ENCODE results near the gene LMX1B.
A peak's percentile ranks its signal among the peaks of the same experiment; 100 is the strongest.

LMX1B gene

DNA sequence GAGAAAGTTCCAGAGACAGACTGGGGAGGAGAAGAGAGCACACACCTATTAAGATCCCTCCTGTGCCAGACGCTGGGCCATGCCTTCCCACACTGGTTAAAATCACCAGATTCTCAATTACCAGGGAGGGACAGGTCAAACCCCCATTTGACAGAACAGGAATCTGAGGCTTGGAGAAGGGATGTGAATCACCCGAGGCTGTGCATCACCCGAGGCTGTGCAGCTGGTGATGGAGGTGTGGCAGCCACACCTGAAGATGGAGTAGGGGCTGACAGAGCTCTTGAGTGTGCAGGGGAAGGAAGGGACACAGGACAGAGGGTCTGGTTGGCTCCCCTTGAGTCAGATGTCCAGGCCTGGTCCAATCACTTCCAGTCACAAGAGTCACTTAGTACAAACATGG is 70.6 kb downstream of the LMX1B start:
- TF ChIP-seq, protein P1, sequence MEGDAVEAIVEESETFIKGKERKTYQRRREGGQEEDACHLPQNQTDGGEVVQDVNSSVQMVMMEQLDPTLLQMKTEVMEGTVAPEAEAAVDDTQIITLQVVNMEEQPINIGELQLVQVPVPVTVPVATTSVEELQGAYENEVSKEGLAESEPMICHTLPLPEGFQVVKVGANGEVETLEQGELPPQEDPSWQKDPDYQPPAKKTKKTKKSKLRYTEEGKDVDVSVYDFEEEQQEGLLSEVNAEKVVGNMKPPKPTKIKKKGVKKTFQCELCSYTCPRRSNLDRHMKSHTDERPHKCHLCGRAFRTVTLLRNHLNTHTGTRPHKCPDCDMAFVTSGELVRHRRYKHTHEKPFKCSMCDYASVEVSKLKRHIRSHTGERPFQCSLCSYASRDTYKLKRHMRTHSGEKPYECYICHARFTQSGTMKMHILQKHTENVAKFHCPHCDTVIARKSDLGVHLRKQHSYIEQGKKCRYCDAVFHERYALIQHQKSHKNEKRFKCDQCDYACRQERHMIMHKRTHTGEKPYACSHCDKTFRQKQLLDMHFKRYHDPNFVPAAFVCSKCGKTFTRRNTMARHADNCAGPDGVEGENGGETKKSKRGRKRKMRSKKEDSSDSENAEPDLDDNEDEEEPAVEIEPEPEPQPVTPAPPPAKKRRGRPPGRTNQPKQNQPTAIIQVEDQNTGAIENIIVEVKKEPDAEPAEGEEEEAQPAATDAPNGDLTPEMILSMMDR (IDR thresholded peaks at IDR 0.05; ENCODE audit: borderline replicate concordance, insufficient read depth, low read depth, low read length), result no peak
- no peak overlapping the region for H3K4me3 ChIP-seq (ENCODE audit: low read depth, low read length)

DNA sequence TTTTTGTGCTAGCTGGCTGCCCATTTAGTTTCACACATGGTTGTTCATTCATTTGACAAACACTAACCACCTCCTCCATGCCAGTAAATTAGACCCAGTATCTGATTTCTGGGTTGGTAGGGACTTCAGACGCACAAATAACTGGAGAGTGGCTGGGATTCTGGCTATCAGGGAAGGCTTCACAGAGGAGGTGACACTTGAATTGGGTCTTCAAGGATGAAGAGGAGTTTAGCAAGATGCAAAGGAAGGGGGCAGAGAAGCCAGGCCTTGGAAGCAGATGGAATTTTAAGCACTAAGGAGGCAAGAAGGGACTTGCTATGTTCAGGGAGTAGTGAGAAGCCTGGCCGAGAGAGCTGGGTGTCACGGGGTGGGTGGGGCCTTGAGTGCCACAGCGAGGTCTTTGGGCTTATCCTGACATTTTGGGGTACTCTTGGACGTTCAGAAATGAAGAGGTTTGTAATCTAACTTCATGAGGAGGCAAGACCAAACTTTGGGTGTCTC is 71.3 kb downstream of the LMX1B start:
- TF ChIP-seq, protein P1 (IDR thresholded peaks at IDR 0.05; ENCODE audit: borderline replicate concordance, insufficient read depth, low read depth, low read length), result no peak
- no peak overlapping the region for H3K4me3 ChIP-seq (ENCODE audit: low read depth, low read length)

GRCh38 chr9:126687930-126688461 is 74.3 kb downstream of the LMX1B start:
- TF ChIP-seq, protein P1 (IDR thresholded peaks at IDR 0.05; ENCODE audit: borderline replicate concordance, insufficient read depth, low read depth, low read length), result no peak
- H3K4me3 ChIP-seq (ENCODE audit: low read depth, low read length), result no peak overlapping the region

DNA sequence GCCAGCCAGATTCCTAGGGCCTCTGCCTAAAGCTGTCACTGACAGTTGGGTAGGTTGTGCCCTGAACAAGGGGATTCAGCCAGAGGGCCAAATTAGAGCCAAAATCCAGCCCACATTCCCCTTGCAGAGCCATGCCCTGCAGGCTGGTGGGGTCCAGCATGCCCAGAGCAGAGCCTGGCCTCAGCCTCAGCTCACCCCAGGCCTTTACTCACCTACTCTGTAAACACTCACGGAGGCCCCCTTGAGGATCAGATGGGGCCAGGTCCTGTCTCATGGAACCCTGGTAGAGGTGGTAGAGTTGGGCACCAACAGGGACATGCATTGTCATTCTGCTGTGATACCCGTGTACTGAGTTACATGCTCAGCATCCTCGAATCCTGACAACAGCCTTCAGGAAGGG is 74.9 kb downstream of the LMX1B start:
- TF ChIP-seq, protein P1 (IDR thresholded peaks at IDR 0.05; ENCODE audit: borderline replicate concordance, insufficient read depth, low read depth, low read length), result no peak
- no peak overlapping the region for H3K4me3 ChIP-seq (ENCODE audit: low read depth, low read length)

DNA sequence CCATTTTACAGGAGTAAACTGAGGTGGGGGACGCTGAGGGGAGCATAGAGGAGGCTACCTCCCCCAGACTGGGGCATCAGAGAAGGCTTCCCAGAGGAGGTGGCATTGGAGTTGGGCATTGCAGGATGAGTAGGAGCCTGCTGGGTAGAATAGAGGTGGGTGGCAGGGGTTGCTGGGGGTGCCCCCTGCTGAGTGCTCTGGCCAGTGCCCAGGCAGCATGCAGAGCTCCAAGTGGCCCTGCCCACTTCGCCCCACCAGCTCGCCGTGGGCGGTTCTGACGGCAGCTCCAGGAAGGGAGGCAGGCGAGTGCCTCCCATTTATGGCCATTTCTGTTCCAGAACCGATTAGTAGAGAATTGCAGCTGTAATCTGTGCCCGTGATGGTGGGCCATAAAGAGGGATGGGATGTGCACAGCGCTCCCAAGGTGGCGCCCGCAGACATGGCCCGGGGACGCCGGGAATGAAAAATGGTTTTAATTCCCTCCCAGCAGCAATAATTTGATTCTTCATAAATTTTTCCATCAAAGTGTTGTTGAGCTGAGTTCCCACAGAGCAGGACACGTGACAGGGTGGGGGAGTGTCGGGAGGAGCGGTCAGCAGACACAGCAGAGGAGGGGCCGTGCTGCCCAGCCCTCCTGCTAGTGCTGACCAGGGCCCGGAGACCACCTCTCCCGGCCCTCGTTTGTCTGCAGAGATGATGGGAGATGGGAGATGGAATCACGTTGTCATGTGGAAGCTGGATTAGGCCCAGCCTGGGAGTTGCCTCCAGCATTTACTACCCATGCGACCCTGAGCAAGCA is 75.5 kb downstream of the LMX1B start:
- no peak overlapping the region for H3K4me3 ChIP-seq (ENCODE audit: low read depth, low read length)
- TF ChIP-seq, protein P1 (IDR thresholded peaks at IDR 0.05; ENCODE audit: borderline replicate concordance, insufficient read depth, low read depth, low read length), result no peak

- no peak overlapping the region for H3K4me3 ChIP-seq (ENCODE audit: low read depth, low read length)
- TF ChIP-seq, protein P1 (IDR thresholded peaks at IDR 0.05; ENCODE audit: borderline replicate concordance, insufficient read depth, low read depth, low read length), result peak; percentile 79
These were observed 76.8 kb downstream of the LMX1B start for GRCh38 chr9:126690431-126691051.

Data from GM12875 (cell line).